CD4-positive, alpha-beta T cell (primary cell): ENCODE data around the gene GPX2. TPM values are rescaled to one million over a fixed set of nuclear protein-coding genes. Genes with fewer than 3 reads are reported as not detected.

Experiments
- ATAC-seq: fragments of 200-7000 bp; cut with Tn5 transposase; one replicate; pipeline ENCODE4 v1.10.0; 2022; ENCODE audit warnings: mild to moderate bottlenecking; ENCODE audit not compliant: poor library complexity
- CTCF ChIA-PET: fragments of 350-600 bp; sonication (Branson Sonifier 250); formaldehyde crosslinking; loops from one replicate; lab custom pipeline; 2021; ENCODE audit warnings: antibody characterized with exemption, inconsistent platforms; lab: Charles Lee
- POLR2A ChIA-PET: fragments of 350-600 bp; sonication (Branson Sonifier 250); formaldehyde crosslinking; loops from one replicate; lab custom pipeline; 2021; ENCODE audit warnings: antibody characterized with exemption, inconsistent platforms; lab: Charles Lee
- DNase-seq, 14 experiments: peaks; one replicate each; pipeline ENCODE4 v3.0.0-alpha.2; 2013 to 2020; ENCODE audit warnings: mixed read lengths in 2 of 14
- H3K27ac ChIP-seq, 2 donors: one replicate each; pipeline versions ENCODE4 v1.5.1 to v1.7.0; 2013; ENCODE audit warnings: low read length in 2 of 2, low read depth in 1 of 2, mild to moderate bottlenecking in 1 of 2
- H3K27me3 ChIP-seq, 2 experiments: 1 replicate in 1 of 2; 2 replicates in 1 of 2; pipeline versions ENCODE4 v1.6.1 to v1.7.0; 2013; ENCODE audit warnings: low read length in 2 of 2, control low read depth in 1 of 2, mild to moderate bottlenecking in 1 of 2, moderate library complexity in 1 of 2; ENCODE audit not compliant: insufficient read depth in 2 of 2, control insufficient read depth in 1 of 2
- H3K36me3 ChIP-seq: one replicate; pipeline ENCODE4 v1.6.1; 2013; ENCODE audit warnings: low read length, control low read depth; ENCODE audit not compliant: insufficient read depth
- H3K4me1 ChIP-seq: one replicate; pipeline ENCODE4 v1.6.1; 2013; ENCODE audit warnings: low read length, control low read depth; ENCODE audit not compliant: insufficient read depth
- H3K4me3 ChIP-seq: one replicate; pipeline ENCODE4 v1.5.1; 2013; ENCODE audit warnings: mild to moderate bottlenecking, low read length, moderate library complexity
- H3K9me3 ChIP-seq, 2 experiments: 1 replicate in 1 of 2; 2 replicates in 1 of 2; pipeline versions ENCODE4 v1.6.1 to v1.7.0; 2013; ENCODE audit warnings: low read length in 2 of 2, mild to moderate bottlenecking in 2 of 2, control low read depth in 1 of 2, moderate library complexity in 1 of 2; ENCODE audit not compliant: control insufficient read depth in 1 of 2, insufficient read depth in 1 of 2
- H3K27ac Mint-ChIP-seq: one replicate; pipeline ENCODE4 v1.8.0; 2020; ENCODE audit warnings: mixed read lengths
- H3K27me3 Mint-ChIP-seq: one replicate; pipeline ENCODE4 v1.8.0; 2021; ENCODE audit warnings: mixed read lengths
- H3K36me3 Mint-ChIP-seq: one replicate; pipeline ENCODE4 v1.8.0; 2021; ENCODE audit warnings: low read depth, mixed read lengths
- H3K4me1 Mint-ChIP-seq: one replicate; pipeline ENCODE4 v1.8.0; 2021; ENCODE audit warnings: low read depth, mixed read lengths
- H3K4me3 Mint-ChIP-seq: one replicate; pipeline ENCODE4 v1.8.0; 2020; ENCODE audit warnings: mild to moderate bottlenecking, mixed read lengths
- H3K9me3 Mint-ChIP-seq: one replicate; pipeline ENCODE4 v1.8.0; 2020; ENCODE audit warnings: mixed read lengths
- intact Hi-C, 2 experiments: fragments of 100-400 bp; cut with DNase I in 1 of 2; cut with micrococcal nuclease in 1 of 2; formaldehyde crosslinking; loops; one replicate each; pipeline versions ENCODE4 v1.15.1 to v1.9.0; 2023 to 2025; cut with DNase I, micrococcal nuclease
- total RNA-seq, 174 experiments: library from RNA in 2 of 174; stranded (reverse) in 2 of 174; gene quantifications; one replicate each; pipeline ENCODE4 v1.2.3 and lab custom pipeline; 2021 to 2026
- TF ChIP-seq, protein P1 (sequence below): fragments of 200-600 bp; IDR thresholded peaks from one replicate; pipeline ENCODE4 v1.8.0; 2022; ENCODE audit warnings: antibody characterized with exemption, mild to moderate bottlenecking

Gene GPX2
- total RNA-seq, 2 experiments from 2014 or later = not detected

- no peak overlapping the region for H3K27ac Mint-ChIP-seq
- intact Hi-C loops = no loop called here
- ATAC-seq (no peak), DNase-seq (no peak)
- H3K4me3 Mint-ChIP-seq = peak overlapping the region; percentile 58
- no peaks in the 10 kb centered on the region for H3K36me3 Mint-ChIP-seq
- Histone ChIP-seq H3K9me3 (no peaks in the 10 kb centered on the region), H3K36me3 (no peaks in the 10 kb centered on the region), H3K27me3 (no peaks in the 10 kb centered on the region), H3K4me3 (no peak overlapping the region), H3K27ac (no peak overlapping the region), H3K4me1 (peaks cover 19% of the 10 kb centered on the region)
- CTCF ChIA-PET = interaction anchor here (1.9 kb wide), 1 partner anchor 12 kb away, joined by 6 read pairs; the partner anchor contains the start of gene FNTB
- H3K4me1 Mint-ChIP-seq = peaks cover 23% of the 10 kb centered on the region
- POLR2A ChIA-PET = interaction anchor here (0.7 kb wide), 1 partner anchor 233 kb away, joined by 3 read pairs; no protein-coding TSS in a partner anchor
- TF ChIP-seq, protein P1, sequence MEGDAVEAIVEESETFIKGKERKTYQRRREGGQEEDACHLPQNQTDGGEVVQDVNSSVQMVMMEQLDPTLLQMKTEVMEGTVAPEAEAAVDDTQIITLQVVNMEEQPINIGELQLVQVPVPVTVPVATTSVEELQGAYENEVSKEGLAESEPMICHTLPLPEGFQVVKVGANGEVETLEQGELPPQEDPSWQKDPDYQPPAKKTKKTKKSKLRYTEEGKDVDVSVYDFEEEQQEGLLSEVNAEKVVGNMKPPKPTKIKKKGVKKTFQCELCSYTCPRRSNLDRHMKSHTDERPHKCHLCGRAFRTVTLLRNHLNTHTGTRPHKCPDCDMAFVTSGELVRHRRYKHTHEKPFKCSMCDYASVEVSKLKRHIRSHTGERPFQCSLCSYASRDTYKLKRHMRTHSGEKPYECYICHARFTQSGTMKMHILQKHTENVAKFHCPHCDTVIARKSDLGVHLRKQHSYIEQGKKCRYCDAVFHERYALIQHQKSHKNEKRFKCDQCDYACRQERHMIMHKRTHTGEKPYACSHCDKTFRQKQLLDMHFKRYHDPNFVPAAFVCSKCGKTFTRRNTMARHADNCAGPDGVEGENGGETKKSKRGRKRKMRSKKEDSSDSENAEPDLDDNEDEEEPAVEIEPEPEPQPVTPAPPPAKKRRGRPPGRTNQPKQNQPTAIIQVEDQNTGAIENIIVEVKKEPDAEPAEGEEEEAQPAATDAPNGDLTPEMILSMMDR = no peak
- H3K27me3 Mint-ChIP-seq = no peaks in the 10 kb centered on the region
- H3K9me3 Mint-ChIP-seq = no peaks in the 10 kb centered on the region
Measured at GRCh38 chr14:64974563-64974962, 32.0 kb upstream of the GPX2 start.

GRCh38 chr14:64973826-64974225 is 31.3 kb upstream of the GPX2 start:
- H3K4me3 Mint-ChIP-seq = no peak overlapping the region
- no peak for ATAC-seq
- H3K36me3 ChIP-seq = no peaks in the 10 kb centered on the region
- no peak overlapping the region for H3K27ac Mint-ChIP-seq
- no peak overlapping the region for H3K4me3 ChIP-seq
- no peak for DNase-seq
- peaks cover 19% of the 10 kb centered on the region for H3K4me1 ChIP-seq
- H3K27ac ChIP-seq = no peak overlapping the region
- TF ChIP-seq, protein P1 = no peak
- no peaks in the 10 kb centered on the region for H3K27me3 ChIP-seq
- H3K36me3 Mint-ChIP-seq = no peaks in the 10 kb centered on the region
- H3K9me3 Mint-ChIP-seq = no peaks in the 10 kb centered on the region
- POLR2A ChIA-PET = interaction anchor here (0.6 to 0.7 kb wide), 2 partner anchors 13 to 17 kb away, joined by 3 to 4 read pairs; partner anchors contain the start of gene FNTB
- no peaks in the 10 kb centered on the region for H3K27me3 Mint-ChIP-seq
- peaks cover 28% of the 10 kb centered on the region for H3K4me1 Mint-ChIP-seq
- intact Hi-C loops = no loop called here
- CTCF ChIA-PET = interaction anchor here (1.9 kb wide), 1 partner anchor 13 kb away, joined by 6 read pairs; the partner anchor contains the start of gene FNTB
- no peaks in the 10 kb centered on the region for H3K9me3 ChIP-seq

GRCh38 chr14:64973026-64973442 is 30.5 kb upstream of the GPX2 start:
- Mint-ChIP-seq H3K4me1 (peaks cover 28% of the 10 kb centered on the region), H3K9me3 (no peaks in the 10 kb centered on the region), H3K4me3 (peak overlapping the region; percentile 90), H3K27me3 (no peaks in the 10 kb centered on the region), H3K36me3 (no peaks in the 10 kb centered on the region), H3K27ac (peak overlapping the region; percentile 61)
- no peaks in the 10 kb centered on the region for H3K9me3 ChIP-seq
- peaks cover 19% of the 10 kb centered on the region for H3K4me1 ChIP-seq
- no peaks in the 10 kb centered on the region for H3K36me3 ChIP-seq
- no peaks in the 10 kb centered on the region for H3K27me3 ChIP-seq
- ATAC-seq (no peak), DNase-seq (no peak)
- TF ChIP-seq, protein P1 = no peak
- ChIA-PET CTCF (interaction anchor here (0.7 to 1.9 kb wide), 2 partner anchors 14 to 150 kb away, joined by 3 to 6 read pairs; partner anchors contain the start of gene FNTB), POLR2A (interaction anchor here (0.7 kb wide), 1 partner anchor 798 kb away, joined by 3 read pairs; no protein-coding TSS in a partner anchor)
- H3K4me3 ChIP-seq = no peak overlapping the region
- H3K27ac ChIP-seq = no peak overlapping the region
- intact Hi-C loops = no loop called here
